ENCODE results near the gene LPCAT2. TPM values are rescaled to one million over a fixed set of nuclear protein-coding genes. Genes with fewer than 3 reads are reported as not detected.

LPCAT2 gene
- total RNA-seq, 1 donor from 2014 or later, result 3.1 TPM

- DNase-seq, result no peak
Measured at GRCh38 chr16:55557186-55557585, 48.3 kb downstream of the LPCAT2 start.

- DNase-seq, result no peak
Measured at GRCh38 chr16:55559233-55559632, 50.4 kb downstream of the LPCAT2 start.

- DNase-seq, result no peak
Measured at GRCh38 chr16:55559933-55560516, 51.2 kb downstream of the LPCAT2 start.

- no peak for DNase-seq
Measured at GRCh38 chr16:55561319-55561848, 52.5 kb downstream of the LPCAT2 start.

- no peak for DNase-seq
Measured at GRCh38 chr16:55562936-55563335, 54.1 kb downstream of the LPCAT2 start.

GRCh38 chr16:55563797-55564196, 54.9 kb downstream of the LPCAT2 start:
- DNase-seq, result no peak

GRCh38 chr16:55565086-55565485, 56.2 kb downstream of the LPCAT2 start:
- DNase-seq, result no peak

GRCh38 chr16:55566432-55567175, 57.7 kb downstream of the LPCAT2 start, which contains the start of gene CAPNS2:
Gene CAPNS2 (plus strand): TSS chr16:55566684. CDS start chr16:55566757, 73 bp downstream.
- DNase-seq, result no peak

GRCh38 chr16:55567382-55567781, 58.5 kb downstream of the LPCAT2 start:
- DNase-seq, result no peak

GRCh38 chr16:55568207-55568606, 59.3 kb downstream of the LPCAT2 start:
- DNase-seq, result no peak

GRCh38 chr16:55569025-55569424, 60.2 kb downstream of the LPCAT2 start:
- DNase-seq, result no peak

- DNase-seq, result no peak
Measured at GRCh38 chr16:55570159-55570558, 61.3 kb downstream of the LPCAT2 start.

GRCh38 chr16:55571191-55571897, 62.5 kb downstream of the LPCAT2 start:
- DNase-seq, result no peak

- DNase-seq, result no peak
Measured at GRCh38 chr16:55572439-55572838, 63.6 kb downstream of the LPCAT2 start.

GRCh38 chr16:55574811-55575210, 65.9 kb downstream of the LPCAT2 start:
- DNase-seq, result no peak

GRCh38 chr16:55575496-55575895, 66.6 kb downstream of the LPCAT2 start:
- no peak for DNase-seq

GRCh38 chr16:55576384-55576783, 67.5 kb downstream of the LPCAT2 start:
- no peak for DNase-seq

- DNase-seq, result no peak
Measured at GRCh38 chr16:55577887-55578286, 69.0 kb downstream of the LPCAT2 start.

GRCh38 chr16:55585631-55586030, 76.8 kb downstream of the LPCAT2 start:
- DNase-seq, result no peak

- no peak for DNase-seq
Measured at GRCh38 chr16:55588799-55589198, 79.9 kb downstream of the LPCAT2 start.

- no peak for DNase-seq
Measured at GRCh38 chr16:55592306-55592705, 83.4 kb downstream of the LPCAT2 start.

GRCh38 chr16:55597928-55598327, 89.1 kb downstream of the LPCAT2 start:
- DNase-seq, result no peak

GRCh38 chr16:55605754-55606336, 97.0 kb downstream of the LPCAT2 start:
- DNase-seq, result no peak

Data from occipital lobe (tissue), 2 donors.